Ovary (tissue), 9 donors: ENCODE results near the gene PRR14. TPM values are rescaled to one million over a fixed set of nuclear protein-coding genes. Genes with fewer than 3 reads are reported as not detected.
A peak's percentile ranks its signal among the peaks of the same experiment; 100 is the strongest.

Experiments
- DNase-seq, 5 donors: peaks; one replicate each; pipeline ENCODE4 v3.0.0-alpha.2; 2019 to 2020
- H3K27ac ChIP-seq, 2 donors: fragments of 200-600 bp; one replicate each; pipeline versions ENCODE4 v1.5.1 to v1.8.0; 2019 to 2022
- H3K27me3 ChIP-seq: fragments of 200-600 bp; one replicate; pipeline ENCODE4 v1.8.0; 2022
- H3K36me3 ChIP-seq: fragments of 200-600 bp; sonication (generic); one replicate; pipeline ENCODE4 v1.5.1; 2019
- H3K4me1 ChIP-seq: one replicate; pipeline ENCODE4 v1.8.1; 2013; ENCODE audit warnings: mild to moderate bottlenecking, moderate library complexity; ENCODE audit not compliant: insufficient read depth
- H3K4me3 ChIP-seq: fragments of 200-600 bp; sonication (generic); one replicate; pipeline ENCODE4 v1.5.1; 2017
- H3K9me3 ChIP-seq, 2 donors: fragments of 200-600 bp in 1 of 2; sonication (generic) in 1 of 2; one replicate each; pipeline versions ENCODE4 v1.5.1 to v1.8.1; 2013 to 2019; ENCODE audit warnings: mild to moderate bottlenecking in 1 of 2, moderate library complexity in 1 of 2
- EP300 ChIP-seq: sonication (generic); formaldehyde crosslinking; IDR thresholded peaks from one replicate; pipeline ENCODE4 v1.6.1; 2017; ENCODE audit warnings: antibody characterized with exemption
- POLR2A ChIP-seq: fragments of 450-650 bp; IDR thresholded peaks from one replicate; pipeline ENCODE4 v1.6.1; 2017; ENCODE audit warnings: antibody characterized with exemption, mild to moderate bottlenecking, moderate library complexity
- WGBS, 3 donors: extraction: QIAGEN DNeasy Blood & Tissue Kit in 1 of 3; methylation state at CpG; one replicate each; pipeline versions ENCODE4 v1.1.5 to v1.1.7; 2013 to 2017; 5-methylcytosine and 5-hydroxymethylcytosine counted together
- intact Hi-C, 4 donors: fragments of 100-400 bp; cut with DNase I; formaldehyde crosslinking; loops; one replicate each; pipeline versions ENCODE4 v1.11.0 to v1.15.1; 2022 to 2023
- polyA plus RNA-seq, 2 donors: library from polyadenylated mRNA; stranded (reverse); fragments of 200-250 nt in 1 of 2; fragments of 350-450 nt in 1 of 2; fragmentation: Illumina TruSeq in 1 of 2; extraction: RNeasy Lipid Tissue Mini Kit (QIAGEN cat#74804) in 1 of 2; gene quantifications; one replicate each; pipeline ENCODE4 v1.2.3, GENCODE V29; 2013 to 2014
- total RNA-seq, 7 donors: library from RNA; depleted of rRNA in 2 of 7; stranded (reverse); fragments of >200 nt in 2 of 7; fragmentation: NEBNext Ultra II Directional in 3 of 7; extraction: Animal tissue kit (Norgen Biotek cat#: 25700) in 3 of 7; gene quantifications; one replicate each; pipeline versions ENCODE4 v1.1.0 to v1.2.4, GENCODE V29; 2016 to 2023
- TF ChIP-seq, protein P1 (sequence below), 3 donors: fragments of 450-650 bp in 2 of 3; fragments of 200-600 bp in 1 of 3; IDR thresholded peaks; one replicate each; pipeline versions ENCODE4 v1.5.1 to v1.8.0; 2016 to 2022; ENCODE audit warnings: antibody characterized with exemption in 3 of 3, mild to moderate bottlenecking in 1 of 3
- donor health status: DM: no; HTN: no; CAD: no; lungs with moderate emphysema.
- donor health status: DM: no; HTN: no; CAD: no.
- donor health status: Bipolar disorder and iron deficiency.
- donor health status: DM: yes; HTN: yes; CAD: no.
- donor health status: DM: no; HTN: no; CAD: no.
- donor health status: DM: yes; HTN: yes; CAD: no.

The PRR14 gene
- total and polyA plus RNA-seq, 9 donors = 20.6 to 76.2 (median 50.3) TPM

DNA sequence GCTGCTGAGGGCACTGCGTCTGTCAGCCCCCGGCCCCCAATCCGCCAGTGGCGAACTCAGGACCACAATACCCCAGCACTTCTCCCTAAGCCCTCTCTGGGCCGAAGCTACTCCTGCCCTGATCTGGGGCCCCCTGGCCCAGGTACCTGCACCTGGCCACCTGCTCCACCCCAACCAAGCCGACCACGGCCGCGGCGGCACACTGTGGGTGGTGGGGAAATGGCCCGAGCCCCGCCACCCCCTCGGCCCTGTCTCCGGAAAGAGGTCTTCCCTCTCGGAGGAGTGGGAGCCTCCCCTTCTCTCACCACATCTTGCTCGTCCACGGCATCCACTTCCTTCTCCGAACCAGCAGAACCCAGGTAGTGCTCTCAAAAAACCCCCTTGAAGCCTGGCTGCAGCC is 4.1 kb downstream of the PRR14 start:
- Histone ChIP-seq H3K4me1 (peaks cover 4% of the 10 kb centered on the region), H3K36me3 (no peaks in the 10 kb centered on the region), H3K27ac (no peak overlapping the region), H3K4me3 (no peak overlapping the region), H3K27me3 (no peaks in the 10 kb centered on the region), H3K9me3 (no peaks in the 10 kb centered on the region)
- WGBS, 3 donors = 81 to 88% (median 88%) methylated on average over 18 of the region's 18 CpGs
- DNase-seq = peak in 2 of 5 donors; percentile 36 to 45
- intact Hi-C loops = loop anchor here in 1 of 4 donors (5.0 to 10.0 kb wide), 3 partner anchors 42 to 280 kb away; partner anchors contain the start of genes MYL11, SRCAP, TBC1D10B and ZNF785
- TF ChIP-seq EP300 = no peak
- TF ChIP-seq, protein P1, sequence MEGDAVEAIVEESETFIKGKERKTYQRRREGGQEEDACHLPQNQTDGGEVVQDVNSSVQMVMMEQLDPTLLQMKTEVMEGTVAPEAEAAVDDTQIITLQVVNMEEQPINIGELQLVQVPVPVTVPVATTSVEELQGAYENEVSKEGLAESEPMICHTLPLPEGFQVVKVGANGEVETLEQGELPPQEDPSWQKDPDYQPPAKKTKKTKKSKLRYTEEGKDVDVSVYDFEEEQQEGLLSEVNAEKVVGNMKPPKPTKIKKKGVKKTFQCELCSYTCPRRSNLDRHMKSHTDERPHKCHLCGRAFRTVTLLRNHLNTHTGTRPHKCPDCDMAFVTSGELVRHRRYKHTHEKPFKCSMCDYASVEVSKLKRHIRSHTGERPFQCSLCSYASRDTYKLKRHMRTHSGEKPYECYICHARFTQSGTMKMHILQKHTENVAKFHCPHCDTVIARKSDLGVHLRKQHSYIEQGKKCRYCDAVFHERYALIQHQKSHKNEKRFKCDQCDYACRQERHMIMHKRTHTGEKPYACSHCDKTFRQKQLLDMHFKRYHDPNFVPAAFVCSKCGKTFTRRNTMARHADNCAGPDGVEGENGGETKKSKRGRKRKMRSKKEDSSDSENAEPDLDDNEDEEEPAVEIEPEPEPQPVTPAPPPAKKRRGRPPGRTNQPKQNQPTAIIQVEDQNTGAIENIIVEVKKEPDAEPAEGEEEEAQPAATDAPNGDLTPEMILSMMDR (IDR thresholded peaks at IDR 0.05) = no peak
- TF ChIP-seq POLR2A = no peak

DNA sequence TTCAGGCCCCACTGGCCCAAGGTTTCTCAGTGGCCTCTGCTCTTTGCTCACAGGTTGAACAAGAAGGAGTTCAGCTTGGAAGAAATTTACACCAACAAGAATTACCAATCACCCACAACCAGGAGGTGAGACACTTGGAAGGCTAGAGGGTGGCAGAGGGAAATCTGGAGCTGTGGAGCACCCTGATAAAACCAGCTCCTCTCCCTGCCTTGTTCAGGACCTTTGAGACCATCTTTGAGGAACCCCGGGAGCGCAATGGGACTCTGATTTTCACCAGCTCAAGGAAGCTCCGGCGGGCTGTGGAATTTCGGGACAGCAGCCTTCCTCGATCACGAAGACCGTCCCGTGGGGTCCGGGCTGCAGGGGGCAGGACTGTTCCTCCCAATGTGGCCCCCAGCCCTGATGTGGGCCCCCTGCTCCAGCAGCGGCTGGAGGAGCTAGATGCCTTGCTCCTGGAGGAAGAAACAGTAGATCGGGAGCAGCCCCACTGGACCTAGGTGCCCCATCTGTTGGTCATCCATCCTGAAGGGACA is 5.1 kb downstream of the PRR14 start:
- no peak overlapping the region for H3K27ac ChIP-seq
- TF ChIP-seq EP300 (no peak), POLR2A (no peak)
- TF ChIP-seq, protein P1 (IDR thresholded peaks at IDR 0.05) = no peak
- no peaks in the 10 kb centered on the region for H3K36me3 ChIP-seq
- WGBS, 3 donors = 87 to 91% (median 89%) methylated on average over 12 of the region's 12 CpGs
- H3K4me3 ChIP-seq = no peak overlapping the region
- H3K4me1 ChIP-seq = peaks cover 9% of the 10 kb centered on the region
- DNase-seq = peak in 2 of 5 donors; percentile 40 to 50
- no peaks in the 10 kb centered on the region for H3K27me3 ChIP-seq
- H3K9me3 ChIP-seq = no peaks in the 10 kb centered on the region
- intact Hi-C loops = loop anchor here in 1 of 4 donors (5.0 to 10.0 kb wide), 3 partner anchors 41 to 281 kb away; partner anchors contain the start of genes MYL11, SRCAP, TBC1D10B and ZNF785

DNA sequence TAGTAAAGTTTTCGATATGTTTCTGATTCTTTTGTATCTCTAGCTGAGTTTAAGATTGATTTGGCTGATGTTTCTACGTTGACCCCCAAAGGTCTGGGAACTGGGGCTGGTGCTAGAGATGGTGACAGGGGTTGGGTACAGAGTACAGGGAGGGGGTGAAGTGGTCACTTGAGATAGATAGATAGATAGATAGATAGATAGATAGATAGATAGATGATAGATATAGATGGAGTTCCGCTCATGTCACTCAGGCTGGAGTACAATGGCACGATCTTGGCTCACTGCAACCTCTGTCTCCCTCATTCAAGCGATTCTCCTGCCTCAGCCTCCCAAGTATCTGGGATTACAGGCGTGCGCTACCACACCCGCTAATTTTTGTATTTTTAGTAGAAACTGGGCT is 5.6 kb downstream of the PRR14 start:
- no peak for DNase-seq
- Histone ChIP-seq H3K27me3 (no peaks in the 10 kb centered on the region), H3K9me3 (no peaks in the 10 kb centered on the region), H3K36me3 (no peaks in the 10 kb centered on the region), H3K27ac (no peak overlapping the region), H3K4me1 (peaks cover 13% of the 10 kb centered on the region), H3K4me3 (no peak overlapping the region)
- TF ChIP-seq EP300 (no peak), POLR2A (no peak)
- TF ChIP-seq, protein P1 (IDR thresholded peaks at IDR 0.05) = no peak
- WGBS, 3 donors = 89 to 92% (median 90%) methylated on average over 8 of the region's 8 CpGs
- intact Hi-C loops = loop anchor here in 1 of 4 donors (5.0 to 10.0 kb wide), 3 partner anchors 41 to 282 kb away; partner anchors contain the start of genes MYL11, SRCAP, TBC1D10B and ZNF785

DNA sequence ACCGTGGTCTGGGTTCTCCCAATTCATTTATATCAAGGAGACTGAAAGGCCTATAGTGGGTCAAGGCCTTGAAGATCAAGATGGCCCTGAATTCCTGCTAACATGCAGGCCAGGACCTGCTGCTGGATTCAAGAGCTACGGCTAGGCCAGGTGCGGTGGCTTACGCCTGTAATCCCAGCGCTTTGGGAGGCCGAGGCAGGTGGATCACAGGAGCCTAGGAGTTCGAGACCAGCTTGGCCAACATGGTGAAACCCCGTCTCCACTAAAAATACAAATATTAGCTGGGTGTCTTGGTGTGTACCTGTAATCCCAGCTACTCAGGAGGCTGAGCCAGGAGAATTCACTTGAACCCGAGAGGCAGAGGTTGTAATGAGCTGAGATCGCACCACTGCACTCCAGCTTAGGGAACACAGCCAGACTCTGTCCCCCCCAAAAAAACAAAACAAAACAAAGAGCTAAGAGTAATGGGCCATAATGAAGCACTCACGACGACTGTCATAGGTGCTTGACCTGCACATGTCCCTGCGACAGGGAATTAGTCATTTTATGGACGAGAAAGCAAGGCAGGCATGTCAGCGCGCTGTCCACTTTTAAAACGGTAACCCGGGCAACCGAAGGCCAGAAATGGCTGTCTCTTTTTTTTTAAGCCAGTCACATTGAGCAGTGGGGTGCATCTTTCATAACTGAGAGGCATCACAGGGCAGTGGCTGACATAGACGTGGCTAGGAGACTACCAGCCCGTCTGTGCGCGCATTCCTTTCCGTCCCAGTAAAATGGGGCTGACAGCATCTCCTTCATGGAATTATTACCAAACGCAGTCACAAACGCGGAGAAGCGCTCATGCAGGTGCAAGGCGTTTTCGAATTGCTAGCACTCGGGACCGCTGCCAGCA is 6.5 kb downstream of the PRR14 start:
- H3K36me3 ChIP-seq = no peaks in the 10 kb centered on the region
- TF ChIP-seq EP300 (no peak), POLR2A (peak; percentile 23)
- peak in 2 of 5 donors; percentile 46 to 54 for DNase-seq
- WGBS, 3 donors = 27 to 31% (median 28%) methylated on average over 32 of the region's 32 CpGs
- H3K27me3 ChIP-seq = no peaks in the 10 kb centered on the region
- intact Hi-C loops = loop anchor here in 1 of 4 donors (5.0 to 10.0 kb wide), 3 partner anchors 40 to 282 kb away; partner anchors contain the start of genes MYL11, SRCAP, TBC1D10B and ZNF785
- H3K27ac ChIP-seq = peak overlapping the region in 1 of 2 donors; percentile 77
- no peaks in the 10 kb centered on the region for H3K9me3 ChIP-seq
- peak overlapping the region; percentile 44 for H3K4me3 ChIP-seq
- peaks cover 10% of the 10 kb centered on the region for H3K4me1 ChIP-seq
